RWPE2 (cell line): ENCODE measurements around the gene CHST11.

Source experiments
- ATAC-seq: fragments of 200-7000 bp; cut with Tn5 transposase; 3 replicates; pipeline ENCODE4 v1.9.1; 2021; ENCODE audit warnings: low read depth
- DNase-seq: peaks from one replicate; pipeline ENCODE4 v3.0.0-alpha.2; 2020; ENCODE audit warnings: low spot score
- H3K27ac ChIP-seq: fragments of 450-650 bp; 2 replicates; pipeline ENCODE4 v1.5.1; 2017; ENCODE audit warnings: mild to moderate bottlenecking; ENCODE audit not compliant: poor library complexity, severe bottlenecking
- H3K27me3 ChIP-seq: fragments of 250-450 bp; sonication (Bioruptor Pico); 2 replicates; pipeline ENCODE4 v1.5.1; 2021; ENCODE audit warnings: mild to moderate bottlenecking, moderate library complexity; ENCODE audit not compliant: insufficient read depth, poor library complexity, severe bottlenecking
- H3K36me3 ChIP-seq: fragments of 250-450 bp; sonication (Bioruptor Pico); 2 replicates; pipeline ENCODE4 v1.5.1; 2020; ENCODE audit warnings: low read depth, mild to moderate bottlenecking, moderate library complexity
- H3K4me1 ChIP-seq: fragments of 250-450 bp; sonication (Bioruptor Pico); 2 replicates; pipeline ENCODE4 v1.5.1; 2021; ENCODE audit warnings: mild to moderate bottlenecking, moderate library complexity; ENCODE audit not compliant: insufficient read depth, poor library complexity, severe bottlenecking
- H3K4me3 ChIP-seq: fragments of 250-450 bp; sonication (Bioruptor Pico); 2 replicates; pipeline ENCODE4 v1.5.1; 2021; ENCODE audit warnings: mild to moderate bottlenecking, moderate library complexity; ENCODE audit not compliant: severe bottlenecking
- H3K9me3 ChIP-seq: fragments of 250-450 bp; sonication (Bioruptor Pico); 2 replicates; pipeline ENCODE4 v1.5.1; 2021; ENCODE audit warnings: mild to moderate bottlenecking, moderate library complexity; ENCODE audit not compliant: severe bottlenecking
- CTCF ChIP-seq: fragments of 450-650 bp; IDR thresholded peaks from one replicate; pipeline ENCODE4 v1.5.1; 2017; ENCODE audit warnings: mild to moderate bottlenecking, moderate library complexity; ENCODE audit not compliant: poor library complexity, severe bottlenecking

Gene CHST11

DNA sequence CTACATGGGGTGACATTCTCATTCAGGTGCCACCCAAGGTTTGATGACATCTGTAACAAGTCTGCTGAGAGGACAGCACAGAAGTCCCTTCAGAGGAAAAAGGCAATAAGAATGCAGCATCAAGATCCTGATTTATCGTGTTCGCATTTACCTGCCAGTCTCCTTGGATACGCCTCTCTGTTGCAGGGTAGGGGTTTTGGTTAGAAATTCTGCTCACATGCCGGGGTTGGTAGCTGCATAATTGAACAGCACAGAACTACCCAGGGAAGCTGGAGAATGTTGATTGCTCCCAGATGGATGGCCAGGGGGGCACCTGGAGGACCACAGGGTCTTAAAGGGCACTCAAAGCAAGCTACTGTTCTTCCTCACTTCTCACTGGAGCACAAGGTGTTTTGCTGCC, 31.1 kb upstream of the CHST11 start:
- peaks cover 13% of the 10 kb centered on the region for H3K4me1 ChIP-seq
- H3K36me3 ChIP-seq, result no peaks in the 10 kb centered on the region
- no peak for ATAC-seq
- H3K27ac ChIP-seq, result no peak overlapping the region
- no peak overlapping the region for H3K4me3 ChIP-seq
- no peak for TF ChIP-seq CTCF
- DNase-seq, result no peak
- H3K9me3 ChIP-seq, result no peaks in the 10 kb centered on the region
- H3K27me3 ChIP-seq, result no peaks in the 10 kb centered on the region

DNA sequence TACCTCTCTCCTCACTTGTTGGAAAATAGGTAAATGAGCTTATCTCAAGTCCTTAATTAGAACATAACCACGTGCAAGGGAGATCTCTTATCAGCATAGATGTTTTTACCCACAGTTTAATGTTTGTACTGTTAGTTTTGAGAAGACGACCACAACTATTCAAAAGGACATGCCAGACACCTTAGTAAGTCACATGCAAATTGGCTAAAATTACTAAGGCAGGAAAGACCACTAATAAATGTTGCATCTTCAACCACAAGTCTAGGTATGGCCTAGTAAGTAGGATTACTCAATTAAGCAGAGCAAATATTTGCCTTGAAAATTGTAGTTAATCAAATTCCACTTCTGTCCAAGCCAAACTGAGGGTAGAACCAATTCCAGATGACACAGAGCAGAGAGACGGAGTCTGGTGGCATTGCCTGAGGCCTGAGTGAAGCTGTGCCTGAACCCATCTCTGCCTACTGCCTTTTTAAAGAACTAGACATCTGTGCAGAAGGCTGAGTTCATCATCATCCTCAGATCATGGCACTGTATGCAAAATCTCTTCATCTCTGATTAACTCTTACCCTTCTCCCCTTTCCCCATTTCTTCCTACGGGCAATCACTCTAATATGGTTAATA, 29.7 kb upstream of the CHST11 start:
- no peaks in the 10 kb centered on the region for H3K36me3 ChIP-seq
- DNase-seq (no peak), ATAC-seq (peak; percentile 84)
- no peaks in the 10 kb centered on the region for H3K27me3 ChIP-seq
- no peaks in the 10 kb centered on the region for H3K9me3 ChIP-seq
- no peak overlapping the region for H3K4me3 ChIP-seq
- no peak overlapping the region for H3K27ac ChIP-seq
- H3K4me1 ChIP-seq, result peaks cover 6% of the 10 kb centered on the region
- no peak for TF ChIP-seq CTCF

- no peak for ATAC-seq
Observed at GRCh38 chr12:104427547-104427938, 29.2 kb upstream of the CHST11 start.

GRCh38 chr12:104433061-104433460, 23.7 kb upstream of the CHST11 start:
- TF ChIP-seq CTCF, result no peak
- no peak overlapping the region for H3K4me3 ChIP-seq
- no peak for ATAC-seq
- no peak overlapping the region for H3K27ac ChIP-seq
- H3K9me3 ChIP-seq, result no peaks in the 10 kb centered on the region
- DNase-seq, result no peak
- no peaks in the 10 kb centered on the region for H3K36me3 ChIP-seq
- no peaks in the 10 kb centered on the region for H3K27me3 ChIP-seq
- H3K4me1 ChIP-seq, result no peaks in the 10 kb centered on the region

More at GRCh38 chr12:104427547-104427938, 29.2 kb upstream of the CHST11 start:
- Histone ChIP-seq H3K9me3 (no peaks in the 10 kb centered on the region), H3K27me3 (no peaks in the 10 kb centered on the region), H3K4me1 (peaks cover 3% of the 10 kb centered on the region), H3K27ac (no peak overlapping the region), H3K36me3 (no peaks in the 10 kb centered on the region), H3K4me3 (no peak overlapping the region)
- no peak for DNase-seq
- TF ChIP-seq CTCF, result no peak

GRCh38 chr12:104434129-104434528, 22.6 kb upstream of the CHST11 start:
- DNase-seq, result no peak

More at GRCh38 chr12:104434129-104434528, 22.6 kb upstream of the CHST11 start:
- ATAC-seq, result no peak
- H3K36me3 ChIP-seq, result no peaks in the 10 kb centered on the region
- no peak overlapping the region for H3K4me3 ChIP-seq
- TF ChIP-seq CTCF, result no peak
- no peaks in the 10 kb centered on the region for H3K9me3 ChIP-seq
- no peak overlapping the region for H3K27ac ChIP-seq
- H3K27me3 ChIP-seq, result no peaks in the 10 kb centered on the region
- no peaks in the 10 kb centered on the region for H3K4me1 ChIP-seq
